Gastrocnemius medialis (tissue), 4 donors: Measurements from ENCODE around the gene NUDT22. TPM values are rescaled to one million over a fixed set of nuclear protein-coding genes. Genes with fewer than 3 reads are reported as not detected.

Experiments
- ATAC-seq, 2 donors: fragments of 150-250 bp; one replicate each; pipeline ENCODE4 v1.9.1; 2016
- DNase-seq, 2 donors: peaks; one replicate each; pipeline ENCODE4 v3.0.0-alpha.2; 2019
- H3K27ac ChIP-seq, 4 donors: fragments of 200-600 bp; sonication (generic); 1 replicate in 1 of 4; 2 replicates in 3 of 4; pipeline ENCODE4 v1.5.1; 2016 to 2018; ENCODE audit warnings: mild to moderate bottlenecking in 2 of 4, moderate library complexity in 1 of 4
- H3K27me3 ChIP-seq, 3 donors: fragments of 200-600 bp; sonication (generic) in 2 of 3; 1 replicate in 1 of 3; 2 replicates in 2 of 3; pipeline versions ENCODE4 v1.5.1 to v1.6.0; 2016 to 2019; ENCODE audit warnings: mild to moderate bottlenecking in 1 of 3, moderate library complexity in 1 of 3
- H3K36me3 ChIP-seq, 2 donors: fragments of 200-600 bp; sonication (generic) in 1 of 2; one replicate each; pipeline ENCODE4 v1.5.1; 2017 to 2018
- H3K4me1 ChIP-seq, 2 donors: fragments of 200-600 bp; sonication (generic) in 1 of 2; one replicate each; pipeline ENCODE4 v1.5.1; 2016 to 2017; ENCODE audit warnings: mild to moderate bottlenecking in 2 of 2
- H3K4me3 ChIP-seq, 4 donors: fragments of 200-600 bp; sonication (generic) in 3 of 4; 1 replicate in 1 of 4; 2 replicates in 3 of 4; pipeline ENCODE4 v1.5.1; 2016 to 2019; ENCODE audit warnings: mild to moderate bottlenecking in 2 of 4
- H3K9me3 ChIP-seq, 3 donors: fragments of 200-600 bp; sonication (generic) in 2 of 3; 1 replicate in 1 of 3; 2 replicates in 2 of 3; pipeline ENCODE4 v1.5.1; 2016 to 2019
- CTCF ChIP-seq, 5 experiments: fragments of 450-650 bp in 3 of 5; fragments of 200-600 bp in 2 of 5; sonication (generic) in 2 of 5; IDR thresholded peaks in 4 of 5; conservative IDR thresholded peaks in 1 of 5; 1 replicate in 4 of 5; 2 replicates in 1 of 5; pipeline ENCODE4 v1.5.1; 2016 to 2019; ENCODE audit warnings: antibody characterized with exemption in 5 of 5, mild to moderate bottlenecking in 3 of 5, moderate library complexity in 3 of 5
- POLR2A ChIP-seq, 2 donors: fragments of 450-650 bp; IDR thresholded peaks; one replicate each; pipeline ENCODE4 v1.6.1; 2017; ENCODE audit warnings: antibody characterized with exemption in 2 of 2, mild to moderate bottlenecking in 2 of 2, moderate library complexity in 2 of 2
- in situ Hi-C, 4 donors: fragments of 200-750 bp; cut with MboI; loops; one replicate each; pipeline versions ENCODE4 v1.15.0 to v1.8.0; 2017; ENCODE audit warnings: low sequenced_read_pairs in 4 of 4
- intact Hi-C: fragments of 100-400 bp; cut with DNase I; formaldehyde crosslinking; loops from one replicate; pipeline ENCODE4 v1.15.1; 2023; ENCODE audit warnings: low total_unique reads
- total RNA-seq, 4 donors: library from RNA; depleted of rRNA; stranded (reverse); fragments of >200 nt; gene quantifications; one replicate each; pipeline versions ENCODE4 v1.1.0 to v1.2.3, GENCODE V29; 2016

Gene NUDT22
- total RNA-seq, 4 donors from 2014 or later = 32.3 to 70.7 (median 53.4) TPM

- peaks cover 0 to 44% of the 10 kb centered on the region in 2 donors for H3K36me3 ChIP-seq
- ATAC-seq = no peak
- TF ChIP-seq POLR2A (IDR thresholded peaks at IDR 0.05) (no peak), CTCF (IDR thresholded peaks at IDR 0.05 in 4 of 5, conservative IDR thresholded peaks at IDR 0.05 in 1 of 5) (no peak)
Measured at GRCh38 chr11:64259533-64260067, 33.5 kb downstream of the NUDT22 start.

GRCh38 chr11:64260147-64260708 lies 34.2 kb downstream of the NUDT22 start:
- in situ Hi-C loops = no loop called here
- no peak overlapping the region for H3K4me3 ChIP-seq
- TF ChIP-seq POLR2A (IDR thresholded peaks at IDR 0.05) = no peak
- no peak for TF ChIP-seq CTCF (IDR thresholded peaks at IDR 0.05 in 4 of 5, conservative IDR thresholded peaks at IDR 0.05 in 1 of 5)
- intact Hi-C loops = no loop called here
- peaks cover 0 to 43% of the 10 kb centered on the region in 2 donors for H3K36me3 ChIP-seq
- no peaks in the 10 kb centered on the region for H3K9me3 ChIP-seq
- H3K27ac ChIP-seq = no peak overlapping the region
- DNase-seq = no peak
- no peaks in the 10 kb centered on the region for H3K4me1 ChIP-seq
- ATAC-seq = no peak
- no peaks in the 10 kb centered on the region for H3K27me3 ChIP-seq

More at GRCh38 chr11:64259533-64260067, 33.5 kb downstream of the NUDT22 start:
- intact Hi-C loops (no loop called here), in situ Hi-C loops (no loop called here)
- Histone ChIP-seq H3K4me1 (no peaks in the 10 kb centered on the region), H3K9me3 (no peaks in the 10 kb centered on the region), H3K27me3 (no peaks in the 10 kb centered on the region), H3K4me3 (no peak overlapping the region), H3K27ac (no peak overlapping the region)
- no peak for DNase-seq

GRCh38 chr11:64261556-64262080 lies 35.5 kb downstream of the NUDT22 start:
- H3K4me1 ChIP-seq = no peaks in the 10 kb centered on the region
- no peak overlapping the region for H3K27ac ChIP-seq
- TF ChIP-seq POLR2A (IDR thresholded peaks at IDR 0.05) (no peak), CTCF (IDR thresholded peaks at IDR 0.05 in 4 of 5, conservative IDR thresholded peaks at IDR 0.05 in 1 of 5) (no peak)
- peaks cover 0 to 42% of the 10 kb centered on the region in 2 donors for H3K36me3 ChIP-seq
- no peaks in the 10 kb centered on the region for H3K9me3 ChIP-seq
- H3K4me3 ChIP-seq = no peak overlapping the region
- DNase-seq = no peak
- in situ Hi-C loops = no loop called here
- ATAC-seq = no peak
- intact Hi-C loops = no loop called here
- no peaks in the 10 kb centered on the region for H3K27me3 ChIP-seq

- in situ Hi-C loops = no loop called here
- no peak for TF ChIP-seq CTCF (IDR thresholded peaks at IDR 0.05 in 4 of 5, conservative IDR thresholded peaks at IDR 0.05 in 1 of 5)
- intact Hi-C loops = no loop called here
- Histone ChIP-seq H3K4me3 (no peak overlapping the region), H3K27me3 (no peaks in the 10 kb centered on the region), H3K36me3 (peaks cover 0 to 41% of the 10 kb centered on the region in 2 donors), H3K27ac (no peak overlapping the region), H3K4me1 (no peaks in the 10 kb centered on the region), H3K9me3 (no peaks in the 10 kb centered on the region)
- ATAC-seq (no peak), DNase-seq (no peak)
Measured at GRCh38 chr11:64262271-64263002, 36.4 kb downstream of the NUDT22 start.
